Large intestine (tissue), 3 donors: Measurements from ENCODE around the gene LRCH4. TPM values are rescaled to one million over a fixed set of nuclear protein-coding genes. Genes with fewer than 3 reads are reported as not detected.
A peak's percentile ranks its signal among the peaks of the same experiment; 100 is the strongest.
"Not testable (repeated sequence)": the region's sequence is repeated elsewhere in the genome, so short reads cannot be mapped to it uniquely, and the experiment has no call there.

Experiments
- DNase-seq, 2 donors: peaks; one replicate each; pipeline versions ENCODE4 v3.0.0 to v3.0.0-alpha.2; 2013
- H3K27ac ChIP-seq: one replicate; pipeline ENCODE4 v1.5.1; 2013; ENCODE audit warnings: low read length
- H3K27me3 ChIP-seq: 2 replicates; pipeline ENCODE4 v1.6.1; 2013; ENCODE audit warnings: low read length; ENCODE audit not compliant: control insufficient read depth, insufficient read depth
- H3K36me3 ChIP-seq: 2 replicates; pipeline ENCODE4 v1.6.1; 2013; ENCODE audit warnings: low read length; ENCODE audit not compliant: control insufficient read depth, insufficient read depth
- H3K4me1 ChIP-seq: one replicate; pipeline ENCODE4 v1.6.1; 2013; ENCODE audit warnings: low read length; ENCODE audit not compliant: control insufficient read depth, insufficient read depth
- H3K4me3 ChIP-seq: one replicate; pipeline ENCODE4 v1.5.1; 2013; ENCODE audit warnings: low read length
- H3K9me3 ChIP-seq: one replicate; pipeline ENCODE4 v1.6.1; 2013; ENCODE audit warnings: mild to moderate bottlenecking, low read depth, low read length, moderate library complexity; ENCODE audit not compliant: control insufficient read depth
- WGBS: methylation state at CpG from one replicate; pipeline ENCODE4 v1.1.5; 2013; ENCODE audit warnings: low lambda C conversion rate; ENCODE audit not compliant: insufficient coverage; 5-methylcytosine and 5-hydroxymethylcytosine counted together
- polyA plus RNA-seq: library from polyadenylated mRNA; unstranded; fragments of 120-200 nt; gene quantifications from one replicate; pipeline ENCODE4 v1.2.1, GENCODE V29; 2013

The LRCH4 gene
- polyA plus RNA-seq, 1 donor, result 40.0 TPM

DNA sequence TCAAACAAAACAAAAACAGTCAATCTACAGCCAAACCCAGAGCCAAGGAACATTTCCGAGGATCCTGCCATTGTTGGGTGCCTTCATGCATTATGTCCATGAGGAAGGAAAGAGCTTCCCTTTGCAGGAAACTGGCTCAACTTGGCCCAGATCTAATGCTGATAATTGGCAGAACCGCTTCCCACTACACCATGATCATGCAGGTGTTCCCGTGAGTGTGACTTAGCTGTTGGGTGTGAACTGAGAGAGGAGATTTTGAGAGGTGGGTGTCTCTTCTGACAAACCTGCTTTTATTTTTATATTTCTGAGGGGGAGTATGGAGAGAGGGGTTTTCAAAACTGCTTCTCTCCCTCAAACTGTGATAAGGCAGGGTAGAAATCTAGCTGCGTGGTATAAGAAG lies 26.8 kb downstream of the LRCH4 start:
- no peak for DNase-seq
- H3K27me3 ChIP-seq, result no peaks in the 10 kb centered on the region
- peaks cover 46% of the 10 kb centered on the region for H3K36me3 ChIP-seq
- H3K4me1 ChIP-seq, result peaks cover 15% of the 10 kb centered on the region
- H3K4me3 ChIP-seq, result no peak overlapping the region
- peak overlapping the region; percentile 32 for H3K27ac ChIP-seq
- H3K9me3 ChIP-seq, result no peaks in the 10 kb centered on the region
- WGBS, result no CpG with 5 or more reads among the region's 4 CpGs

DNA sequence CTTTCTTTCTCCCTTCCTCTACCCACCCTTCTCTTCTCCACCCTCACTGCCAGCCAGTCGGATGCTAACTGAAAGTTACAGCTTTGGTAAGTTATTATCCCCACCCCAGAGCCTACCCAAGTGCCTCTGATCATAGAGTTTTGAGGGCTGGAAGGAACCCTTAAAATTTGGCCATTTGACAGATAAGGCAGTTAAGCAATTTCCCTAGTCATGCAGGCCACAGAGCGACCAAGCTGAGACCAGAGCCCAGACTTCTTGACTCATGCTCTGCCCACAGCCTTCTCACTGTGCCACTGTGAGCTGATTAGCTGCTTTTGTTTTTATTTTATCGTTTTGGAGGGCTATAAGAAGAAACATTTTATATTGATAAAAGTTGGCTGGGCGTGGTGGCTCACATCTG lies 29.4 kb downstream of the LRCH4 start:
- no peak overlapping the region for H3K27ac ChIP-seq
- H3K4me1 ChIP-seq, result peaks cover 15% of the 10 kb centered on the region
- no peak for DNase-seq
- H3K9me3 ChIP-seq, result no peaks in the 10 kb centered on the region
- H3K4me3 ChIP-seq, result no peak overlapping the region
- WGBS, result 100% methylated on average over 1 of the region's 4 CpGs
- peaks cover 50% of the 10 kb centered on the region for H3K36me3 ChIP-seq
- H3K27me3 ChIP-seq, result no peaks in the 10 kb centered on the region

DNA sequence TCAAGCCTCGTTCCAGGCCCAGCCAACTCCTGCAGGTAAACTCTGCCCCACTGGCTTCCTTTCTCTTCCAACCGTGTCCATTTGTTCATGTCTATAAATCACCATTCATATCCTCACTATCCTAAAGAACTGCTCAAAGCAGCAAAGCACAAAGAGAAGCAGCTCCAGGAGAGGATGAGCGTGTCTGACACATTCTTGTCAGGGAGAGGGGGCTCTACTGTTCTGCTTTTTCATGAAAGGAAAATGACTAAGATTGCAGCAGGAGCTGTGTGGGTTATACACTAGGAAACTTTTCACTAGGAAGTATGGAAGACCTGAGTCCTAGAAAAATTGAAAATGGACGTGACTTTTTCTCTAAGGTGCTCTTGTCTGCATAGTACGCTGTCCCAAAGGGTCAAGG lies 30.2 kb downstream of the LRCH4 start:
- peaks cover 15% of the 10 kb centered on the region for H3K4me1 ChIP-seq
- H3K4me3 ChIP-seq, result no peak overlapping the region
- no CpG with 5 or more reads among the region's 5 CpGs for WGBS
- peak overlapping the region; percentile 88 for H3K27ac ChIP-seq
- no peaks in the 10 kb centered on the region for H3K27me3 ChIP-seq
- no peaks in the 10 kb centered on the region for H3K9me3 ChIP-seq
- no peak for DNase-seq
- H3K36me3 ChIP-seq, result peaks cover 50% of the 10 kb centered on the region

DNA sequence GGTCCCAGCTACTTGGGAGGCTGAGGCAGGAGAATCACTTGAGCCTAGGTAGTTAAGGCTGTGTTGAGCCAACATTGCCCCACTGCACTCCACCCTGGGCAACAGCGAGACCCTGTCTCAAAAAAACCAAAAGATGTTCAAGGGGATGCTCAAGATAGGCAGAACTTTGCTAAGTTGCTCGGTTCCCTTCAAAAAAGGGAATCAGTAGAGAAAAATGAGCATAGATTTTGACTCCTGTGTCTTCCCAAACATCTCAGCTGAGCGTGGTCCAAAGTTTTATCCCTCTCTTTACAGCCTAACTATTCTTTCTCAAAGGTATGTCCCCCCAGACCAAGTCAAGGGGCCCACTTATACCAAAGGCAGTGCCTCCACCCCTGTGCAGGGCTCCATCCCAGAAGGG lies 32.9 kb downstream of the LRCH4 start:
- 100% methylated on average over 1 of the region's 3 CpGs for WGBS
- Histone ChIP-seq H3K36me3 (peaks cover 53% of the 10 kb centered on the region), H3K9me3 (no peaks in the 10 kb centered on the region)

DNA sequence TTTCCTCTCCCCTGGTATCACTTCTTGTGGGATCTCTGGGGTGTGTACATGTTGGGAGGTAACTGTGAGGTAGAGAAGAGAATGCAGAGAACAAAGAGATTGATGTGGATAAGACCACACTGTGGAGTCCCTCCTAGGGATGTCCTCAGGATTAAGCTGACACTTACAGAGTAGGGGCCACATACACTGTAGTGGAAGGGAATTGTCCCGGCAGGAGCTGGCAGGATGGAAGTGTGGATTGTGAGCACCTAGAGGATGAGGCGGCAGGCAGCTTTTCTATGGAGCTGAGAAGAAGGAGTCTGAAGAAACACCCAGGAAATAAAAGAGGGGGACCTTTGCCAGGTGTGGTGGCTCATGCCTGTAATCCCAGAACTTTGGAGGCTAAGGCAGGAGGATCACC lies 33.4 kb downstream of the LRCH4 start:
- Histone ChIP-seq H3K4me1 (peaks cover 15% of the 10 kb centered on the region), H3K4me3 (no peak overlapping the region), H3K27me3 (no peaks in the 10 kb centered on the region), H3K27ac (no peak overlapping the region), H3K9me3 (no peaks in the 10 kb centered on the region), H3K36me3 (peaks cover 53% of the 10 kb centered on the region)
- DNase-seq, result no peak
- no CpG with 5 or more reads among the region's 2 CpGs for WGBS

More for the DNA sequence above, 32.9 kb downstream of the LRCH4 start:
- H3K4me3 ChIP-seq, result no peak overlapping the region
- no peak overlapping the region for H3K27ac ChIP-seq
- H3K27me3 ChIP-seq, result no peaks in the 10 kb centered on the region
- no peak for DNase-seq
- peaks cover 10% of the 10 kb centered on the region for H3K4me1 ChIP-seq

DNA sequence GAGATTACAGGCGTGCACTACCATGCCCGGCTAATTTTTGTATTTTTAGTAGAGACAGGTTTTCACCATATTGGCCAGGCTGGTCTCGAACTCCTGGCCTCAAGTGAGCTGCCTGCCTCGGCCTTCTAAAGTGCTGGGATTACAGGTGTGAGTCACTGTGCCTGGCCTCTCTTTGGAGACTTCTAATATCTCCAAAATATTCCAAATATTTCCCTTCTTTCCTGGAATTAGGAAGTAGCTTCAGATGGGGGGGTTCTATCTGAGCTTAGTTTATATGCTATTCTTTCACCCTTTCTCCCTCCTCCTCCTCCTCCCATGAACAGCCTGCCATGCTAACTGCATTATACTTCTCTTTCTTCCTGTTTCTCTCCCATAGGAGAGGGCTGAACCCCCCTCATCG lies 37.5 kb downstream of the LRCH4 start:
- Histone ChIP-seq H3K36me3 (peaks cover 30% of the 10 kb centered on the region), H3K4me1 (peaks cover 42% of the 10 kb centered on the region)
- H3K4me3 ChIP-seq, H3K9me3 ChIP-seq, DNase-seq, H3K27me3 ChIP-seq, H3K27ac ChIP-seq: not testable (repeated sequence)
- no CpG with 5 or more reads among the region's 5 CpGs for WGBS

DNA sequence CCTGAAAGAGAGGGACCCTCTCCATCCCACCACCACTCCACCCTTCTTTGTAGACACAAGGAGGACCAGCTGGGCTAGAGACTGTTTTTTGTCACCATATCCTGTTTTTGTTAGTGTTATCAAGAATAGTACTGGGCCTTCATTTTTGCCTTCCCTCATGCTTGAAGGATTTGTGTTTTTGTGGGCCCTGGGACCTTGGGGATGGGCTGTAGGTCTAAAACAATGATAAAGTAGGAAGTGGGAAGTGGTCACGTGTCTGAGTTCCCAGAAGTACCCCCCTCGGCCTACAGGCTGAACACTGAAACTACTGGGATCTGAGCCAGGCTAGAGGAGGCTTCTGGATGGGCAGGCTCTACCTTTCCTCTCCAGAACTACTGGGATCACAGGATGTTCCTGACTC lies 38.1 kb downstream of the LRCH4 start:
- WGBS, result no CpG with 5 or more reads among the region's 2 CpGs

DNA sequence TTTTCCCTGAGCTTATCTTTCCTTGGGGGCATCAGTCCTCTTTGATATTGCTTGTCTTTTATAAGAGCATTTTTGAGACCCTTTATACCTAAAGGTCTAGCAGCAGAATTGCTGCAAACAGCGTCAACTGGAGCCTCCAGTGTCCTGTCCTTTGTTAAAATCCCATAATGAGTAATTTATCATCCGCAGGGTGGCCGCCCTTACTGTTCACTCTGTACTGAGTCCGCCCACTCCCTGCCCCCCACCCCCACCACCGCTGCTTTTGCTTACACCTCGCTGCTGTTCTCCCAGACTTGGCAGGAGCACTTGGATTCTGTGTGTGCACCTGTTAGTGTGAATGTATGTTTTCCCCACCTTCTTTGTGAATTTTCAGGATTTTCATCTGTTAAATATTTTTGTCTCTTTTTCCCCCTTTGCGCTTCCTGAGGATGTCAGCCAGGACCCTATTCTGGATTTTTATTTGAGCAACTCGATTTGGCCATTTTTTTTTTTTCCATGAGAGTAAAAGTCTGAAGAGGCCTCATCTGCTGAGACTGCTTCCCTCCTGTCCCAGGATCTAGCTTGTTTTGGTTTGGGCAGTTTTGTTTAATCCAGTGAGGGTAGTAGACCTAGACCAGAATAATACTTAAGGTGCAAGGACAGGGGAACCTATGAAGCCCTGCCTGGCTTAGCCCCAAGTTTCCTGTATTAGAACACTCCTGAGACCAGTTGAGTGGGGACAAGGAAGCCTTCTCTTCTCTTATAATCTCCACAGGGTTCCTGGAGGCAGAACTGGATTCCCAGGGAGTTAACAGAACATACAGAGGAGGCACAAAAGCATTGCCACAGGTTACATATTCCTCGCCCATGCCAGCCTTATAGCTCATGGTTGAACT lies 38.8 kb downstream of the LRCH4 start:
- H3K36me3 ChIP-seq, result peaks cover 18% of the 10 kb centered on the region
- H3K9me3 ChIP-seq, result no peaks in the 10 kb centered on the region
- H3K4me1 ChIP-seq, result peaks cover 42% of the 10 kb centered on the region
- 83% methylated on average over 2 of the region's 9 CpGs for WGBS
- peak in 1 of 2 donors; percentile 65 for DNase-seq
- H3K4me3 ChIP-seq, result no peak overlapping the region
- H3K27me3 ChIP-seq, result no peaks in the 10 kb centered on the region
- H3K27ac ChIP-seq, result peak overlapping the region; percentile 85

More for the DNA sequence above, 38.1 kb downstream of the LRCH4 start:
- no peak for DNase-seq
- H3K27ac ChIP-seq, result peak overlapping the region; percentile 85
- peaks cover 42% of the 10 kb centered on the region for H3K4me1 ChIP-seq
- H3K4me3 ChIP-seq, result no peak overlapping the region
- no peaks in the 10 kb centered on the region for H3K27me3 ChIP-seq
- peaks cover 24% of the 10 kb centered on the region for H3K36me3 ChIP-seq
- no peaks in the 10 kb centered on the region for H3K9me3 ChIP-seq

DNA sequence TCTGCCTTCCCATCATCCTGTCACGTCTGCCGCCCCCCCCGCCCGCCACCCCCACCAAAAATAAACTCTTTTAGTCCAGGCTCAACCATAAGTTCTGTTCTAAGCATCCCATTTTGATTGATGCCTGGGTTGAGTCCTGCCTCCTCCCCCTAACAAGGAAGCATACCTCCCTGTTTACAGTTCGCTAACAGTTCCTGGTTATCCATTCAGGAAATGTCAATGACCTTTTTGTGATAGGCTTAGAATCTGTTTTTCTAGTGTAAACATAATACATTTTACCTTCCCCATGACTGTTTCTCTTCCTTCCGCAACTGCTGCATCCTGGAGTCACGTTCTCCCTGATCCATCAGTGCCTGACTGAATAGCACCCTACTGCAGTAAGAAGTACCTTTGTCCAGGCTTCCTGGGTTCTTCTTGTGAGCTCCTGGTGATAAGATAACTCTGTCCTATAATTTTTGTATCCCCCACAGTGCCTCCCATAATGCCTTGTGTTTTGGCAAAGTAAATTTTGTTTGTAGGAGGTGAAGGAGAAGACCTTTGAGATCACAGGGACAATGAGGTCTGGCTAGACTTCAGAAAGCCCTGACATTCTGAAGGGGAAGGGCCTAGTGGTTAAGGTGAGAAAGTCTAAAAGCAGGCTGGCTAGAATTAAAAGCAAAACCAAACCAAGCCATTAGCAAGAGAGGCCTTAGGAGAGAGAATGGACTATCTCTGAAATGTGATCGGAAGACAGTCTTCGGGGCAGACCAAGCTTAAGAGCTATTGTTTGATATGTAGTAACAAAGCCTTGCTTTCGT lies 39.6 kb downstream of the LRCH4 start:
- Histone ChIP-seq H3K27ac (peak overlapping the region; percentile 85), H3K27me3 (no peaks in the 10 kb centered on the region), H3K9me3 (no peaks in the 10 kb centered on the region), H3K36me3 (peaks cover 15% of the 10 kb centered on the region), H3K4me1 (peaks cover 42% of the 10 kb centered on the region), H3K4me3 (no peak overlapping the region)
- DNase-seq, result peak; percentile 67 to 88
- WGBS, result 34% methylated on average over 2 of the region's 10 CpGs

DNA sequence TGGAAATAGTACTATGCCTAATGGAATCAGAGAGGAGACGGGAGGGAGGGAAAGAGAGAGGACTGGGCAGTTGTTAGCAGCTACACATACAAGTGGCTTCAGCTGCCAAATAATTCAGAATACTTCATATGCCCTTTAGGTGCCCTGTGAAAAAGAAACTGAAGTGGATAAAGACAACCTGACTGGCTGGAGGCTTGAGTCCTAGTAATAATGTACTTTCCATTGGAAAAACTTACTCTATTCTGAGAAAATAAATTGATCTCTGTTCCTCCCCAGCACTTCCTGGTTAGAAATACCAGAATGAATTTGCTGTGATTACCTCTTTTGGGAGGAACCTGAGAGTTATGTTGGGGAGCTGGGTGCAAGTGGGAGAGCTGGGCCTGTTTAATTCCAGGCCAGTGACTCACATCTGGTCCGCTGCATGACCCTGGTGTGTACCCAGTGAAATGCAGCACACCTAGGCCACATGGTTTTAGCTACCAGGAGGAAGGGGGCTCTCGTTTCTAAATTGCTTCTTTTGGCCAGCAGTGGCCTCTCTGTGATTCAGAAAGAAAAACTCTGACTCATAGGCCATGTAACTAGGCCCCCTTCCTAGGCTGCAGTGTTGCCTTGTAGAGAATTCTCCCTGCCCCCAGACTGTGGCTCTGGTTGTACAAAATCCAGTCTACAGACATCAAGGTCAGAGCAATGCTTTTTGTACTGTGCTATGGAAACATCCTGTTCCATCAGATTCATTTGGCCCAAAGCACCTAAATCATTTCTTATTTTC lies 40.4 kb downstream of the LRCH4 start:
- 33% methylated on average over 1 of the region's 3 CpGs for WGBS
- H3K27me3 ChIP-seq, result no peaks in the 10 kb centered on the region
- H3K9me3 ChIP-seq, result no peaks in the 10 kb centered on the region
- DNase-seq, result peak; percentile 51 to 68
- H3K36me3 ChIP-seq, result peaks cover 13% of the 10 kb centered on the region
- no peak overlapping the region for H3K4me3 ChIP-seq
- peaks cover 43% of the 10 kb centered on the region for H3K4me1 ChIP-seq
- peak overlapping the region; percentile 85 for H3K27ac ChIP-seq
